Endothelial cell of umbilical vein (primary cell): ENCODE data around the gene CELF2. TPM values are rescaled to one million over a fixed set of nuclear protein-coding genes. Genes with fewer than 3 reads are reported as not detected.

ENCODE experiments used
- BruUV-seq: library from RNA; stranded (reverse); fragments of 400-500 nt; replicated peaks from 2 replicates; lab custom pipeline; 2021; lab: Mats Ljungman, UMichigan
- CTCF ChIA-PET: fragments of 300-600, 350-600 bp; sonication (Branson Sonifier 250); formaldehyde crosslinking; loops from one replicate; lab custom pipeline; 2021; ENCODE audit warnings: antibody characterized with exemption, inconsistent platforms; lab: Charles Lee
- POLR2A ChIA-PET: fragments of 300-600, 350-600 bp; sonication (Branson Sonifier 250); formaldehyde crosslinking; loops from one replicate; lab custom pipeline; 2021; ENCODE audit warnings: antibody characterized with exemption, inconsistent platforms; lab: Charles Lee
- DNase-seq: peaks from one replicate; pipeline ENCODE4 v3.0.0-alpha.2; 2011; ENCODE audit warnings: low read depth, low spot score
- FAIRE-seq: peaks from 2 replicates; lab custom pipeline; 2011; peaks lifted over from hg19 to GRCh38; lab: Jason Lieb, UNC
- H2AFZ ChIP-seq: 2 replicates; pipeline ENCODE4 v1.6.0; 2012; ENCODE audit warnings: low read depth, low read length, control low read depth, inconsistent platforms
- H3K27ac ChIP-seq: 2 replicates; pipeline ENCODE4 v1.5.1; 2011; ENCODE audit warnings: low read depth, mild to moderate bottlenecking, control low read depth, low read length, moderate library complexity; ENCODE audit not compliant: insufficient read depth
- H3K27me3 ChIP-seq, 2 experiments: 2 replicates each; pipeline versions ENCODE4 v1.6.0 to v1.6.1; 2011; ENCODE audit warnings: low read length in 2 of 2, mixed read lengths in 1 of 2; ENCODE audit not compliant: control insufficient read depth in 2 of 2, insufficient read depth in 2 of 2
- H3K36me3 ChIP-seq, 2 experiments: 2 replicates in 1 of 2; 3 replicates in 1 of 2; pipeline ENCODE4 v1.5.1; 2011; ENCODE audit warnings: low read length in 2 of 2, mild to moderate bottlenecking in 1 of 2, moderate library complexity in 1 of 2; ENCODE audit not compliant: control insufficient read depth in 2 of 2, insufficient read depth in 2 of 2; ENCODE audit errors: extremely low read depth in 1 of 2
- H3K4me1 ChIP-seq: 3 replicates; pipeline ENCODE4 v1.5.1; 2011; ENCODE audit warnings: mild to moderate bottlenecking, low read length; ENCODE audit not compliant: control insufficient read depth, insufficient read depth; ENCODE audit errors: extremely low read depth
- H3K4me2 ChIP-seq: 2 replicates; pipeline ENCODE4 v1.6.1; 2011; ENCODE audit warnings: low read length, control low read depth, mixed read lengths; ENCODE audit not compliant: insufficient read depth
- H3K4me3 ChIP-seq, 3 experiments: fragments of 200-600 bp in 1 of 3; sonication (generic), shearing (Covaris generic) in 1 of 3; replicated peaks in 1 of 3; 2 replicates each; pipeline ENCODE4 v1.5.1; 2011 to 2016; ENCODE audit warnings: control low read depth in 3 of 3, low read length in 3 of 3, mild to moderate bottlenecking in 2 of 3, inconsistent platforms in 1 of 3, low read depth in 1 of 3, moderate library complexity in 1 of 3; ENCODE audit not compliant: insufficient read depth in 1 of 3
- H3K79me2 ChIP-seq: 2 replicates; pipeline ENCODE4 v1.6.0; 2012; ENCODE audit warnings: low read length, inconsistent platforms; ENCODE audit not compliant: control insufficient read depth, insufficient read depth
- H3K9ac ChIP-seq: replicated peaks from 2 replicates; pipeline ENCODE3; 2011; ENCODE audit warnings: low read length, control low read depth; ENCODE audit not compliant: insufficient read depth; ENCODE audit errors: extremely low read depth
- H3K9me1 ChIP-seq: replicated peaks from 3 replicates; pipeline ENCODE4 v1.6.0; 2011; ENCODE audit warnings: mild to moderate bottlenecking, low read length; ENCODE audit not compliant: control insufficient read depth, insufficient read depth; ENCODE audit errors: extremely low read depth
- H3K9me3 ChIP-seq: replicated peaks from 2 replicates; pipeline ENCODE4 v1.5.1; 2012; ENCODE audit warnings: low read length, inconsistent platforms; ENCODE audit not compliant: control insufficient read depth, insufficient read depth
- H4K20me1 ChIP-seq: replicated peaks from 2 replicates; pipeline ENCODE3; 2011; ENCODE audit warnings: mild to moderate bottlenecking, low read length; ENCODE audit not compliant: control insufficient read depth, insufficient read depth; ENCODE audit errors: extremely low read depth
- CTCF ChIP-seq, 2 donors: IDR thresholded peaks; 1 replicate in 1 of 2; 2 replicates in 1 of 2; pipeline ENCODE4 v1.5.1; 2011; ENCODE audit warnings: low read length in 2 of 2, mild to moderate bottlenecking in 2 of 2, moderate library complexity in 2 of 2, control low read depth in 1 of 2, inconsistent platforms in 1 of 2, low read depth in 1 of 2; ENCODE audit not compliant: insufficient read depth in 1 of 2; ENCODE audit errors: extremely low read depth in 1 of 2
- EZH2 ChIP-seq: IDR thresholded peaks from 2 replicates; pipeline ENCODE4 v1.6.1; 2012; ENCODE audit warnings: borderline replicate concordance, low read depth, mild to moderate bottlenecking, moderate library complexity, low read length, inconsistent platforms; ENCODE audit not compliant: severe bottlenecking
- GATA2 ChIP-seq: IDR thresholded peaks from 2 replicates; pipeline ENCODE4 v1.7.0; 2011; ENCODE audit warnings: low read depth, mild to moderate bottlenecking, moderate library complexity, mixed read lengths, low read length; ENCODE audit not compliant: insufficient read length, insufficient read depth
- JUN ChIP-seq: IDR thresholded peaks from 2 replicates; pipeline ENCODE4 v1.6.1; 2011; ENCODE audit warnings: borderline replicate concordance, low read depth; ENCODE audit not compliant: insufficient read length, insufficient read depth
- MAX ChIP-seq: IDR thresholded peaks from 2 replicates; pipeline ENCODE4 v1.6.1; 2011; ENCODE audit not compliant: insufficient read depth, insufficient read length
- MYC ChIP-seq: IDR thresholded peaks from one replicate; pipeline ENCODE4 v1.6.1; 2011; ENCODE audit warnings: mild to moderate bottlenecking, low read depth, low read length
- POLR2A ChIP-seq: IDR thresholded peaks from 2 replicates; pipeline ENCODE4 v1.6.1; 2012; ENCODE audit warnings: low read depth, mild to moderate bottlenecking, control low read depth, low read length
- POLR2AphosphoS5 ChIP-seq: IDR thresholded peaks from 2 replicates; pipeline ENCODE4 v1.6.1; 2012; ENCODE audit warnings: low read depth, mild to moderate bottlenecking, control low read depth, low read length, moderate library complexity; ENCODE audit not compliant: insufficient read depth
- dilution Hi-C: fragments of 300-500 bp; cut with MboI; formaldehyde crosslinking; loops from one replicate; pipeline ENCODE4 v1.15.0; 2019; ENCODE audit warnings: low sequenced_read_pairs; ENCODE audit not compliant: extremely low pct_ligation_motif_present
- intact Hi-C: fragments of 100-400 bp; cut with micrococcal nuclease; formaldehyde crosslinking; loops from one replicate; pipeline ENCODE4 v1.10.0; 2022
- polyA plus RNA-seq, 4 experiments: library from polyadenylated mRNA; depleted of rRNA in 3 of 4; stranded (reverse) in 3 of 4; unstranded in 1 of 4; fragments of >200 nt; gene quantifications; 2 replicates each; pipeline versions ENCODE4 v1.2.1 to v1.2.3, GENCODE V29; 2011 to 2012; ENCODE audit warnings: missing spikeins in 1 of 4
- total RNA-seq: library from RNA; stranded (reverse); gene quantifications from 2 replicates; pipeline ENCODE4 v1.2.3, GENCODE V29; 2021

Gene CELF2
- total and polyA plus RNA-seq, 2 donors (not counting 3 experiments of a cell fraction or from before 2014, with no cell fraction given): 21.6 to 42.6 TPM

DNA sequence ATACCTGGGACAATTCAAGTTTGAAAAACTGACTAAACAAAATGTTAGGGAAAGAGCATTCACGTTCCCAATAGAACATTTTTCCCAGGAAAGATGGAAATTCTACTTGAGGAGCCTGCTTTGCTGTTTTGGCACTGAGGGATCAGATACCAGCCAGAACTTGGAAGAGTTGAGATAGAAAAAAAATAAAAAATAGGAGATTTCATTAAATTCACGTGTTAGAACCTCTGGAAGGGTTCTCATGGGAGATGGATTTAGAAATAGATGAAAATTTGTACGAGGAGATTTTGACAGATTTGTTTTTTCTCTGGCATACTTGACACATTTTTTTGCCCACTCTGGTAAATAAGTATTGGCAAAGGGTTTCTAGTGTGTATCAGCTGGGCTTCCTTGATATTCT lies 63.7 kb downstream of the CELF2 start:
- H3K79me2 ChIP-seq: no peaks in the 10 kb centered on the region
- ChIA-PET POLR2A (no interaction called here), CTCF (no interaction called here)
- FAIRE-seq (no peak), DNase-seq (no peak)
- TF ChIP-seq CTCF (IDR thresholded peaks at IDR 0.05; ENCODE audit: extremely low read depth in 1 of 2, insufficient read depth in 1 of 2, low read depth in 1 of 2, low read length in 2 of 2) (no peak), GATA2 (no peak), MAX (no peak), POLR2A (no peak), MYC (no peak), POLR2AphosphoS5 (no peak), EZH2 (no peak), JUN (no peak)
- H3K9ac ChIP-seq: no peak overlapping the region
- no peak overlapping the region for H3K27ac ChIP-seq
- no peaks in the 10 kb centered on the region for H3K36me3 ChIP-seq
- H4K20me1 ChIP-seq: no peaks in the 10 kb centered on the region
- H3K4me2 ChIP-seq: no peak overlapping the region
- H3K27me3 ChIP-seq: no peaks in the 10 kb centered on the region
- dilution Hi-C loops: no loop called here
- intact Hi-C loops: no loop called here
- H3K4me1 ChIP-seq: no peaks in the 10 kb centered on the region
- H3K9me3 ChIP-seq: no peaks in the 10 kb centered on the region
- H2AFZ ChIP-seq: no peak overlapping the region
- H3K9me1 ChIP-seq: no peaks in the 10 kb centered on the region
- no TSS peak for BruUV-seq
- no peak overlapping the region for H3K4me3 ChIP-seq
